GM12892 (cell line): ENCODE data around the gene AURKAIP1.

ENCODE experiments used
- POLR2A ChIP-seq: IDR thresholded peaks from 2 replicates; pipeline ENCODE4 v1.6.1; 2011; ENCODE audit warnings: low read depth, low read length, control low read depth
- POLR2AphosphoS5 ChIP-seq: IDR thresholded peaks from 2 replicates; pipeline ENCODE4 v1.6.1; 2011; ENCODE audit warnings: low read depth, low read length, control low read depth
- TAF1 ChIP-seq: IDR thresholded peaks from 2 replicates; pipeline ENCODE4 v1.6.1; 2011; ENCODE audit warnings: low read depth, mild to moderate bottlenecking, control low read depth, low read length, borderline replicate concordance

DNA sequence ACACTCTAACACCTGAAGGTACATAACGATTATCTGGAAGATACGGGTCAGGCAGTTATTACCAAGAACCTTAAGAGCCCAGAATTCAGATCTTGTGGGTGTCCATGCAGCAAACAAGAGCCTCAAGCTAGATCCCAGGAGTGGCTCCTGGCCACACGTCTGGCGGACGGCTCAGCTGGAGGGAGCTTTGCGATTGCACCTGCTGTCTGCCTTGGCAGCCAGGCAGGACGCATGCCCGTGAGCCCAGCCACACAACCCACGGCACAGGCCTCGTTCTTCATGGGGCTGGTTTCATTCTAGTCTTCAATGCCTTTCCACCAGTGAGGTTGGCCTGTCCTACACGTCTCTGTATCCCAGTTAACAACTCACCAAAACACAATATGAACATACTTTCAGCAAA is 18.4 kb upstream of the AURKAIP1 start:
- no peak for TF ChIP-seq POLR2AphosphoS5
- TF ChIP-seq POLR2A: peak; percentile 34
- TF ChIP-seq TAF1: no peak
